ENCODE results near the gene PLCB1. TPM values are rescaled to one million over a fixed set of nuclear protein-coding genes. Genes with fewer than 3 reads are reported as not detected.

PLCB1 gene
- total RNA-seq, 4 donors from 2014 or later = 7.2 to 28.1 (median 9.6) TPM

GRCh38 chr20:8657664-8658063 lies 525.6 kb downstream of the PLCB1 start:
- no peak for TF ChIP-seq POLR2A (IDR thresholded peaks at IDR 0.05)
- no peak for TF ChIP-seq CTCF (IDR thresholded peaks at IDR 0.05)
- no peak for DNase-seq
- no peaks in the 10 kb centered on the region for H3K4me1 ChIP-seq

GRCh38 chr20:8658103-8658502 lies 526.0 kb downstream of the PLCB1 start:
- no peaks in the 10 kb centered on the region for H3K9me3 ChIP-seq
- no peaks in the 10 kb centered on the region for H3K27me3 ChIP-seq
- H3K27ac ChIP-seq = no peak overlapping the region
- TF ChIP-seq CTCF (IDR thresholded peaks at IDR 0.05) (no peak), POLR2A (IDR thresholded peaks at IDR 0.05) (no peak)
- no peaks in the 10 kb centered on the region for H3K36me3 ChIP-seq
- no peaks in the 10 kb centered on the region for H3K4me1 ChIP-seq
- no peak overlapping the region for H3K4me3 ChIP-seq
- DNase-seq = no peak

More at GRCh38 chr20:8657664-8658063, 525.6 kb downstream of the PLCB1 start:
- Histone ChIP-seq H3K9me3 (no peaks in the 10 kb centered on the region), H3K36me3 (no peaks in the 10 kb centered on the region), H3K4me3 (no peak overlapping the region), H3K27ac (no peak overlapping the region), H3K27me3 (no peaks in the 10 kb centered on the region)

GRCh38 chr20:8661229-8661952 lies 529.3 kb downstream of the PLCB1 start:
- Histone ChIP-seq H3K27ac (no peak overlapping the region), H3K9me3 (no peaks in the 10 kb centered on the region), H3K4me1 (no peaks in the 10 kb centered on the region), H3K36me3 (no peaks in the 10 kb centered on the region), H3K4me3 (no peak overlapping the region), H3K27me3 (no peaks in the 10 kb centered on the region)
- TF ChIP-seq CTCF (IDR thresholded peaks at IDR 0.05) = no peak
- TF ChIP-seq POLR2A (IDR thresholded peaks at IDR 0.05) = no peak
- no peak for DNase-seq

- TF ChIP-seq CTCF (IDR thresholded peaks at IDR 0.05) = no peak
- TF ChIP-seq POLR2A (IDR thresholded peaks at IDR 0.05) = no peak
- no peak for DNase-seq
Measured at GRCh38 chr20:8662433-8662954, 530.4 kb downstream of the PLCB1 start.

GRCh38 chr20:8663424-8663823 lies 531.4 kb downstream of the PLCB1 start:
- Histone ChIP-seq H3K27me3 (no peaks in the 10 kb centered on the region), H3K4me3 (no peak overlapping the region), H3K4me1 (no peaks in the 10 kb centered on the region), H3K36me3 (no peaks in the 10 kb centered on the region), H3K9me3 (no peaks in the 10 kb centered on the region), H3K27ac (no peak overlapping the region)
- TF ChIP-seq CTCF (IDR thresholded peaks at IDR 0.05) (no peak), POLR2A (IDR thresholded peaks at IDR 0.05) (no peak)
- DNase-seq = no peak

More at GRCh38 chr20:8662433-8662954, 530.4 kb downstream of the PLCB1 start:
- Histone ChIP-seq H3K27ac (no peak overlapping the region), H3K9me3 (no peaks in the 10 kb centered on the region), H3K4me1 (no peaks in the 10 kb centered on the region), H3K4me3 (no peak overlapping the region), H3K36me3 (no peaks in the 10 kb centered on the region), H3K27me3 (no peaks in the 10 kb centered on the region)

Measured in Peyer's patch (tissue), 4 donors.